NB4 (cell line): ENCODE measurements around the gene SPTBN4.

Source experiments
- DNase-seq: peaks from one replicate; pipeline ENCODE4 v3.0.0; 2010; ENCODE audit warnings: low read depth
- H3K4me3 ChIP-seq: one replicate; pipeline ENCODE4 v1.5.1; 2011; ENCODE audit warnings: mild to moderate bottlenecking, low read depth, low read length, moderate library complexity
- CTCF ChIP-seq: IDR thresholded peaks from one replicate; pipeline ENCODE4 v1.5.1; 2012; ENCODE audit warnings: low read depth, low read length
- MAX ChIP-seq: IDR thresholded peaks from 2 replicates; pipeline ENCODE4 v1.6.1; 2011; ENCODE audit warnings: low read depth, low read length
- MYC ChIP-seq: IDR thresholded peaks from 2 replicates; pipeline ENCODE4 v1.6.1; 2011; ENCODE audit warnings: low read depth, low read length
- POLR2A ChIP-seq: IDR thresholded peaks from 2 replicates; pipeline ENCODE4 v1.6.1; 2011; ENCODE audit warnings: mild to moderate bottlenecking; ENCODE audit not compliant: insufficient read length; ENCODE audit errors: extremely low read depth

The SPTBN4 gene

DNA sequence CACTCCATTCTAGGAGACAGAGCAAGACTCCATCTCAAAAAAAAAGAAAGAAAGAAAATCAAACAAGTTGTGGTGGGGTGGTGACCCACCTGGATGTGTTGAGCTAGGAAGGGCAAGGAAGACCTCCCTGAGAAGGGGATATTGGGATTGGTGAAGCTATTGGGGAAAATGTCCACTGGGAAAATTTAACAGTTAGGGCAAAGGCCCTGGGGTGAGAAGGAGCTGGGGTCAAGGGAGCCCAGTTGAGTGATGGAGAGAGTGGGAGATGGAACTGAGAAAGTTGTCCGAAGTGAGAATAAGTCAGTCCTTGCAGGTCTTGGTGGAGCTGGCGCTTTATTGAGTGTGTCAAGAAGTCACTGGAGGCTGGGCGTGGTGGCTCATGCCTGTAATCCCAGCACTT lies 28.5 kb upstream of the SPTBN4 start:
- H3K4me3 ChIP-seq: no peak overlapping the region
- TF ChIP-seq POLR2A (no peak), CTCF (no peak), MYC (no peak), MAX (no peak)
- no peak for DNase-seq

DNA sequence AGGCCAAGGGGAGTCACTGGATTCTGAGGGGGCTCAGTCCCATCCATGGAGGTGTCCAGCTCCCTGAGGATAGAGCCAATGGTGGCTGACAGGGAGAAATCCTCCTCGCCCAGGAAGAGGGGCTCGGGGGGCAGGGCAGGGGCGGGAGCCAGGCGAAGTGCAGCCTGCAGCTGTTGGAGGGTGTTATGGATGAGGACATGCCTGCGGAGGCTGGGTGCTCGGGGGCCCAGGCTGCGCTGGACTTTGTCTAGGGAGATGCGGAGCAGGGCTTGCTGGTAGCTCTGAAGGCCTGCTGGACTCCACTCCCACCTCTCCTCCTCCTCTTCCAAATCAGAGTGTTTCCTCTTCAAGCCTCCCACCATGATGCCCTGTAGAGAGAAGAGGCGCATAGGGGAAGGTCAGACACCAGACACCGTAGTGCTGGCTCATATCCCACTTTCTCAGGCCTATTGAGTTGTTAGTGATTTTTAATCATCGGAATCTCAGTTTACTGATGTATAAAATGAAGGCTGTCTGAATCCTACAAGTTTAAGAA lies 25.0 kb upstream of the SPTBN4 start:
- no peak for DNase-seq
- H3K4me3 ChIP-seq: peak overlapping the region; percentile 64
- TF ChIP-seq MAX (no peak), CTCF (no peak), POLR2A (no peak), MYC (no peak)

DNA sequence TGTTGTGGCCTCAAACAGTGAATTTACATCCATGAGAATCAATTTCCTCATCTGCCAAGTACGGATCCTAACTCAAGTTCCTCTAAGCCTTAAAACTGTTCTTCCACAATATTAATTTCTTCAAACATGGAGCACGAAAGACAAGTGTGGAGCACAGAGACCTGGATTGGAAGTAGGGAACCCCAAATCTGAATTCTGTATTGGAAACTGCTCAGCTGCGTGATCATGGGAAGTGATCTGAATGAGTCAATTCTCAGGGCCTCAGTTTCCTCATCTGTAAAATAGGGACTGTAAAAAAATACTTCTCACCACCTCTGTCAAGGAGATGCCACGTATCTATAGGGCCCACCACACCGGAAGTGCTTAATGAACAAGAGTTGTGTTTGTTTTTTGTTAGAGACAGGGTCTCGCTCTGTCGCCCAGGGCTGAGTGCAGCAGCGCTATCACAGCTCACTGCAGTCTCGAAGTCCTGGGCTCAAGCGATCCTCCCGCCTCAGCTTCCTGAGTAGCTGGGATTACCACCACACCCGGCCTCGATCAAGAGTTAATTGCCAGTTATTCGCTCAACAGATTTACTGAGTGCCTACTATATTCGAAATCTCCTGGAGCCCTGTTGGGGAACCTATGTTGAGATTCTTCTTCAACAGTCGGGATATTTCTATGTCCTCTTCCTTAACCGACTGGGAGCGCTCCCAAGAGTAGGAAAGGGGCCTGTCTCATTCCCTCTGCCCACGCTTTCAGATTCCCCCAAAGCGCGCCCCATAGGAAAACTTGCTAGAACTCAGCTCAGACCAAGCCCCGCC lies 24.3 kb upstream of the SPTBN4 start:
- no peak for DNase-seq
- TF ChIP-seq CTCF: no peak
- TF ChIP-seq POLR2A: no peak
- no peak for TF ChIP-seq MYC
- no peak for TF ChIP-seq MAX

DNA sequence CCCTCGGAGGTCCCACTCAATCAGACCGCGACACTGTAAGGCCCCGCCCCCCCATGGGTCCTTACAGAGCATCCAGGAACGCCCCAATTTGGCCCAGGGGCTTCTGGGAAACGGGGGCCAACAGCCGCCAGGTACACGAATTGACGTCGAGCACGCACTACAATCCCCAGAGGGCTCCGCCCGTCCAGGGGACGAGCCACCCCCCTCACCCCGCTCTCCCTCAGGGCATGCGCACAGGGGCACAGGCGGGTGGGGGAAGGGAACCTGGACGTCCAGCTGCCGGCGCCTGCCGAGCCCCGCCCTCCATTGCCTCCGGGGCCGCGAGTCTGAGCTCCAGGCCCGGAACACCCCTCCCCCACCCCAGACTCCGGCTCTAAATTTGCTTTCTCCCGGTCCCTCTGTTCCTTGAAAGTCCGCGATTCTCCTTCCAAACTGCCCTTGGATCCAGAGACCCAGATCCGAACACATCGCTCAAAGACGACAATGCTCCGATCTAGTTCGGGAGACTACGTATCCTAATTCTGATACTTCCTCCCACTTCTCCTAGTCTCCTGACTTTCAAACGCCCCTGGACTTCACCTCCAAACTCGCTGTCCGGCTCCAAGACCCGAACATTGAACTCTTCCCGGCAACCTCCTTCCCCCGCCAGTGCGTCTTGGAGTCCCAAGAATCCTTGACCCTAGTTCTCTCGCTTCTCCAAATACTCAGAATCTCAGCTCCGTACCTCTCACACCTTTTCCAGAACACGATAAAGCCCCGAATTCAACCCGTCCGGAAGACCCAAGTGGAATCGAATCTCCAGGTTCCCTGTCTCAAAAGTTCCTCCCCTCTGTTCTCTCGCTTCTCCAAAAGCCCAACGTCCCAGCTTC lies 23.4 kb upstream of the SPTBN4 start:
- TF ChIP-seq CTCF (no peak), MAX (peak; percentile 58)
- H3K4me3 ChIP-seq: peak overlapping the region; percentile 93
- peak; percentile 98 for DNase-seq

More for the DNA sequence above, 24.3 kb upstream of the SPTBN4 start:
- H3K4me3 ChIP-seq: peak overlapping the region; percentile 64

DNA sequence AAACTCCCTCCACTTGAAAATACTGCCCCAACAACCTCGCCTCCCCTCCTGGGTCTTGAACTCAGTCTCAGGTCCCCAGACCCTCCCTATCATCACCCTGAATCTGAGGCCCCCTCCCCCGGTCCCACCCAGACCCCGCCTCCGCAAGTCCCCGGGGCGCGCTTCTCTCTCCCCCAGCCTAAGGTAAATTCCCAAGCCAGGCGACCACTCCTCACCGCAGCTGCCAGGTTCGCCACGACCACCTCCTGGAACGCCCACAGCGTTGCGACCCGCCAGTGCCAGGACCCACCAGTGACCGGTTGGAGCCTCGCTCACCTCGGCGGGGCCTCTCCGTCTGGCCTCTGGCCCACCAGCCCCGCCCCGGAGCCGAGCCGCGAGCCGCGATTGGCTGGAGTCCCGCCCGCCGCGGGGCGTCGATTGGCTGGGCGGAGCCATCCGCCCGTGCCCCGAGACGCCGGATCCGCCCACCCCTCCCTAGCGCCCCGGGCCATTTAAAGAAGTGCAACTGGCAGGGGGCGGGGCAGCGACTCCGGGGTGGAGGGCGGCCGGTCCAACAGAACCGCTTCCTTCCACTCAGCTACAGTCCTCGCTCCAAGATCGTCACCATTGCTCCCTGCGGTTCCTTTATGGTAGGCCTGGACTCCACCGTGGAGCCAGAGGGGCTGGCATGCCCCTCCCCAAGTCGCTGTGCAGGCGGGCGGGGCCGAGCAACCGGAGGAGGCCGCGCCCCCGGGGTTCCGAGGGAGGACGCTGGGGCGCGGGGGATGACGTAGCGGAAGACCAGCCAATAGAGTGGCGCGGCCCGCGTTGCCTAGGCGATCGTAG lies 22.6 kb upstream of the SPTBN4 start, which contains the start of gene SERTAD3:
SERTAD3 (minus strand) TSS at position 336 of the 825 bp plus-strand sequence. CDS start 2,255 bp downstream, outside the sequence.
- TF ChIP-seq MAX: no peak
- no peak for TF ChIP-seq MYC
- TF ChIP-seq POLR2A: peak; percentile 67
- DNase-seq: peak; percentile 92
- peak within 1 kb of the TSS; percentile 93 for H3K4me3 ChIP-seq
